Endothelial cell of umbilical vein (primary cell): ENCODE measurements around the gene NGF. TPM values are rescaled to one million over a fixed set of nuclear protein-coding genes. Genes with fewer than 3 reads are reported as not detected.

Experiments used
- BruUV-seq: library from RNA; stranded (reverse); fragments of 400-500 nt; replicated peaks from 2 replicates; lab custom pipeline; 2021; lab: Mats Ljungman, UMichigan
- CTCF ChIA-PET: fragments of 300-600, 350-600 bp; sonication (Branson Sonifier 250); formaldehyde crosslinking; loops from one replicate; lab custom pipeline; 2021; ENCODE audit warnings: antibody characterized with exemption, inconsistent platforms; lab: Charles Lee
- POLR2A ChIA-PET: fragments of 300-600, 350-600 bp; sonication (Branson Sonifier 250); formaldehyde crosslinking; loops from one replicate; lab custom pipeline; 2021; ENCODE audit warnings: antibody characterized with exemption, inconsistent platforms; lab: Charles Lee
- DNase-seq: peaks from one replicate; pipeline ENCODE4 v3.0.0-alpha.2; 2011; ENCODE audit warnings: low read depth, low spot score
- FAIRE-seq: peaks from 2 replicates; lab custom pipeline; 2011; peaks lifted over from hg19 to GRCh38; lab: Jason Lieb, UNC
- H2AFZ ChIP-seq: 2 replicates; pipeline ENCODE4 v1.6.0; 2012; ENCODE audit warnings: low read depth, low read length, control low read depth, inconsistent platforms
- H3K27ac ChIP-seq: 2 replicates; pipeline ENCODE4 v1.5.1; 2011; ENCODE audit warnings: low read depth, mild to moderate bottlenecking, control low read depth, low read length, moderate library complexity; ENCODE audit not compliant: insufficient read depth
- H3K27me3 ChIP-seq, 2 experiments: 2 replicates each; pipeline versions ENCODE4 v1.6.0 to v1.6.1; 2011; ENCODE audit warnings: low read length in 2 of 2, mixed read lengths in 1 of 2; ENCODE audit not compliant: control insufficient read depth in 2 of 2, insufficient read depth in 2 of 2
- H3K36me3 ChIP-seq, 2 experiments: 2 replicates in 1 of 2; 3 replicates in 1 of 2; pipeline ENCODE4 v1.5.1; 2011; ENCODE audit warnings: low read length in 2 of 2, mild to moderate bottlenecking in 1 of 2, moderate library complexity in 1 of 2; ENCODE audit not compliant: control insufficient read depth in 2 of 2, insufficient read depth in 2 of 2; ENCODE audit errors: extremely low read depth in 1 of 2
- H3K4me1 ChIP-seq: 3 replicates; pipeline ENCODE4 v1.5.1; 2011; ENCODE audit warnings: mild to moderate bottlenecking, low read length; ENCODE audit not compliant: control insufficient read depth, insufficient read depth; ENCODE audit errors: extremely low read depth
- H3K4me2 ChIP-seq: 2 replicates; pipeline ENCODE4 v1.6.1; 2011; ENCODE audit warnings: low read length, control low read depth, mixed read lengths; ENCODE audit not compliant: insufficient read depth
- H3K4me3 ChIP-seq, 3 experiments: fragments of 200-600 bp in 1 of 3; sonication (generic), shearing (Covaris generic) in 1 of 3; replicated peaks in 1 of 3; 2 replicates each; pipeline ENCODE4 v1.5.1; 2011 to 2016; ENCODE audit warnings: control low read depth in 3 of 3, low read length in 3 of 3, mild to moderate bottlenecking in 2 of 3, inconsistent platforms in 1 of 3, low read depth in 1 of 3, moderate library complexity in 1 of 3; ENCODE audit not compliant: insufficient read depth in 1 of 3
- H3K79me2 ChIP-seq: 2 replicates; pipeline ENCODE4 v1.6.0; 2012; ENCODE audit warnings: low read length, inconsistent platforms; ENCODE audit not compliant: control insufficient read depth, insufficient read depth
- H3K9ac ChIP-seq: replicated peaks from 2 replicates; pipeline ENCODE3; 2011; ENCODE audit warnings: low read length, control low read depth; ENCODE audit not compliant: insufficient read depth; ENCODE audit errors: extremely low read depth
- H3K9me1 ChIP-seq: replicated peaks from 3 replicates; pipeline ENCODE4 v1.6.0; 2011; ENCODE audit warnings: mild to moderate bottlenecking, low read length; ENCODE audit not compliant: control insufficient read depth, insufficient read depth; ENCODE audit errors: extremely low read depth
- H3K9me3 ChIP-seq: replicated peaks from 2 replicates; pipeline ENCODE4 v1.5.1; 2012; ENCODE audit warnings: low read length, inconsistent platforms; ENCODE audit not compliant: control insufficient read depth, insufficient read depth
- H4K20me1 ChIP-seq: replicated peaks from 2 replicates; pipeline ENCODE3; 2011; ENCODE audit warnings: mild to moderate bottlenecking, low read length; ENCODE audit not compliant: control insufficient read depth, insufficient read depth; ENCODE audit errors: extremely low read depth
- CTCF ChIP-seq, 2 donors: IDR thresholded peaks; 1 replicate in 1 of 2; 2 replicates in 1 of 2; pipeline ENCODE4 v1.5.1; 2011; ENCODE audit warnings: low read length in 2 of 2, mild to moderate bottlenecking in 2 of 2, moderate library complexity in 2 of 2, control low read depth in 1 of 2, inconsistent platforms in 1 of 2, low read depth in 1 of 2; ENCODE audit not compliant: insufficient read depth in 1 of 2; ENCODE audit errors: extremely low read depth in 1 of 2
- EZH2 ChIP-seq: IDR thresholded peaks from 2 replicates; pipeline ENCODE4 v1.6.1; 2012; ENCODE audit warnings: borderline replicate concordance, low read depth, mild to moderate bottlenecking, moderate library complexity, low read length, inconsistent platforms; ENCODE audit not compliant: severe bottlenecking
- FOS ChIP-seq: IDR thresholded peaks from 2 replicates; pipeline ENCODE4 v1.6.1; 2011; ENCODE audit warnings: mild to moderate bottlenecking, low read length, moderate library complexity, borderline replicate concordance; ENCODE audit not compliant: insufficient read depth
- GATA2 ChIP-seq: IDR thresholded peaks from 2 replicates; pipeline ENCODE4 v1.7.0; 2011; ENCODE audit warnings: low read depth, mild to moderate bottlenecking, moderate library complexity, mixed read lengths, low read length; ENCODE audit not compliant: insufficient read length, insufficient read depth
- JUN ChIP-seq: IDR thresholded peaks from 2 replicates; pipeline ENCODE4 v1.6.1; 2011; ENCODE audit warnings: borderline replicate concordance, low read depth; ENCODE audit not compliant: insufficient read length, insufficient read depth
- MYC ChIP-seq: IDR thresholded peaks from one replicate; pipeline ENCODE4 v1.6.1; 2011; ENCODE audit warnings: mild to moderate bottlenecking, low read depth, low read length
- POLR2A ChIP-seq: IDR thresholded peaks from 2 replicates; pipeline ENCODE4 v1.6.1; 2012; ENCODE audit warnings: low read depth, mild to moderate bottlenecking, control low read depth, low read length
- POLR2AphosphoS5 ChIP-seq: IDR thresholded peaks from 2 replicates; pipeline ENCODE4 v1.6.1; 2012; ENCODE audit warnings: low read depth, mild to moderate bottlenecking, control low read depth, low read length, moderate library complexity; ENCODE audit not compliant: insufficient read depth
- dilution Hi-C: fragments of 300-500 bp; cut with MboI; formaldehyde crosslinking; loops from one replicate; pipeline ENCODE4 v1.15.0; 2019; ENCODE audit warnings: low sequenced_read_pairs; ENCODE audit not compliant: extremely low pct_ligation_motif_present
- intact Hi-C: fragments of 100-400 bp; cut with micrococcal nuclease; formaldehyde crosslinking; loops from one replicate; pipeline ENCODE4 v1.10.0; 2022
- polyA plus RNA-seq, 4 experiments: library from polyadenylated mRNA; depleted of rRNA in 3 of 4; stranded (reverse) in 3 of 4; unstranded in 1 of 4; fragments of >200 nt; gene quantifications; 2 replicates each; pipeline versions ENCODE4 v1.2.1 to v1.2.3, GENCODE V29; 2011 to 2012; ENCODE audit warnings: missing spikeins in 1 of 4
- total RNA-seq: library from RNA; stranded (reverse); gene quantifications from 2 replicates; pipeline ENCODE4 v1.2.3, GENCODE V29; 2021
- TF ChIP-seq, protein P1 (sequence below): IDR thresholded peaks from 2 replicates; pipeline ENCODE4 v1.6.1; 2011; ENCODE audit not compliant: insufficient read depth, insufficient read length

NGF gene
- total and polyA plus RNA-seq, 2 donors (not counting 3 experiments of a cell fraction or from before 2014, with no cell fraction given): not detected

GRCh38 chr1:115337276-115337632 lies 795 bp downstream of the NGF start:
- dilution Hi-C loops: no loop called here
- POLR2A ChIA-PET: no interaction called here
- Histone ChIP-seq H2AFZ (no peak overlapping the region), H3K4me3 (no peak overlapping the region), H3K9me3 (no peaks in the 10 kb centered on the region), H3K79me2 (no peaks in the 10 kb centered on the region), H3K4me2 (no peak overlapping the region), H3K36me3 (no peaks in the 10 kb centered on the region), H3K4me1 (no peaks in the 10 kb centered on the region), H4K20me1 (no peaks in the 10 kb centered on the region), H3K9me1 (no peaks in the 10 kb centered on the region), H3K27ac (no peak overlapping the region), H3K9ac (no peak overlapping the region), H3K27me3 (peaks cover 12 to 26% of the 10 kb centered on the region in 2 experiments)
- DNase-seq (no peak), FAIRE-seq (no peak)
- intact Hi-C loops: no loop called here
- BruUV-seq: no TSS peak
- TF ChIP-seq POLR2A: no peak
- no peak for TF ChIP-seq GATA2
- TF ChIP-seq JUN: no peak
- TF ChIP-seq CTCF (IDR thresholded peaks at IDR 0.05; ENCODE audit: extremely low read depth in 1 of 2, insufficient read depth in 1 of 2, low read depth in 1 of 2, low read length in 2 of 2): no peak
- no peak for TF ChIP-seq MYC
- no peak for TF ChIP-seq EZH2
- TF ChIP-seq POLR2AphosphoS5: no peak
- TF ChIP-seq, protein P1, sequence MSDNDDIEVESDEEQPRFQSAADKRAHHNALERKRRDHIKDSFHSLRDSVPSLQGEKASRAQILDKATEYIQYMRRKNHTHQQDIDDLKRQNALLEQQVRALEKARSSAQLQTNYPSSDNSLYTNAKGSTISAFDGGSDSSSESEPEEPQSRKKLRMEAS: no peak
- no peak for TF ChIP-seq FOS
- CTCF ChIA-PET: no interaction called here
